C4-2B (cell line): ENCODE results near the gene FOXL3.

Source experiments
- H3K27ac ChIP-seq: fragments of 450-650 bp; 2 replicates; pipeline ENCODE4 v1.5.1; 2017
- CTCF ChIP-seq: fragments of 450-650 bp; conservative IDR thresholded peaks from 2 replicates; pipeline ENCODE4 v1.5.1; 2017; ENCODE audit warnings: mild to moderate bottlenecking
- ZFX ChIP-seq: fragments of 450-650 bp; IDR thresholded peaks from 2 replicates; pipeline ENCODE4 v1.6.1; 2017

The FOXL3 gene

GRCh38 chr7:271266-272107, 18.5 kb upstream of the FOXL3 start:
- H3K27ac ChIP-seq, result no peak overlapping the region

GRCh38 chr7:272108-272615, 17.8 kb upstream of the FOXL3 start:
- no peak overlapping the region for H3K27ac ChIP-seq

More at GRCh38 chr7:271266-272107, 18.5 kb upstream of the FOXL3 start:
- TF ChIP-seq ZFX (no peak), CTCF (no peak)

GRCh38 chr7:272631-273030, 17.3 kb upstream of the FOXL3 start:
- TF ChIP-seq ZFX (no peak), CTCF (no peak)

More at GRCh38 chr7:272108-272615, 17.8 kb upstream of the FOXL3 start:
- TF ChIP-seq CTCF (no peak), ZFX (no peak)

GRCh38 chr7:273327-273726, 16.6 kb upstream of the FOXL3 start:
- no peak overlapping the region for H3K27ac ChIP-seq
- TF ChIP-seq CTCF (no peak; the same call in 1 of the 2 replicates), ZFX (no peak)

More at GRCh38 chr7:272631-273030, 17.3 kb upstream of the FOXL3 start:
- no peak overlapping the region for H3K27ac ChIP-seq

GRCh38 chr7:274266-274665, 15.7 kb upstream of the FOXL3 start:
- H3K27ac ChIP-seq, result no peak overlapping the region
- no peak for TF ChIP-seq ZFX
- no peak for TF ChIP-seq CTCF

- TF ChIP-seq ZFX (no peak), CTCF (no peak)
- no peak overlapping the region for H3K27ac ChIP-seq
Measured at GRCh38 chr7:276230-276835, 13.6 kb upstream of the FOXL3 start.

- H3K27ac ChIP-seq, result no peak overlapping the region
- TF ChIP-seq CTCF, result no peak
- TF ChIP-seq ZFX, result no peak
Measured at GRCh38 chr7:277228-277627, 12.7 kb upstream of the FOXL3 start.
